SK-N-SH (cell line): Measurements from ENCODE around the gene GLIS2. TPM values are rescaled to one million over a fixed set of nuclear protein-coding genes. Genes with fewer than 3 reads are reported as not detected.
A peak's percentile ranks its signal among the peaks of the same experiment; 100 is the strongest.

ENCODE experiments used
- CTCF ChIA-PET: fragments of 300-600, 350-600 bp; formaldehyde crosslinking; extraction: SDS; loops from one replicate; lab custom pipeline; 2021; lab: Yijun Ruan, JAX
- POLR2A ChIA-PET: fragments of 350-600 bp; sonication (Branson Sonifier 250); formaldehyde crosslinking; extraction: SDS; loops from one replicate; lab custom pipeline; 2020; ENCODE audit warnings: antibody characterized with exemption, inconsistent platforms; lab: Yijun Ruan, JAX
- DNase-seq: peaks from one replicate; pipeline ENCODE4 v3.0.0; 2012
- H2AFZ ChIP-seq: fragments of 200-600 bp; sonication (generic); 2 replicates; pipeline ENCODE4 v1.8.1; 2016; ENCODE audit warnings: antibody characterized with exemption, mild to moderate bottlenecking, low read depth
- H3F3A ChIP-seq: fragments of 200-600 bp; sonication (generic); replicated peaks from 2 replicates; pipeline ENCODE3; 2016; ENCODE audit warnings: antibody characterized with exemption, mild to moderate bottlenecking; ENCODE audit not compliant: insufficient read depth
- H3K27ac ChIP-seq, 2 experiments: fragments of 200-500 bp in 1 of 2; fragments of 200-600 bp in 1 of 2; sonication (Bioruptor generic) in 1 of 2; sonication (generic), shearing (Covaris generic) in 1 of 2; 2 replicates each; pipeline versions ENCODE4 v1.5.1 to v1.6.1; 2014 to 2016; ENCODE audit warnings: low read depth in 2 of 2, inconsistent platforms in 1 of 2, low read length in 1 of 2, mild to moderate bottlenecking in 1 of 2, mixed read lengths in 1 of 2
- H3K27me3 ChIP-seq: fragments of 200-600 bp; sonication (generic), shearing (Covaris generic); 2 replicates; pipeline ENCODE4 v1.6.1; 2016; ENCODE audit warnings: mixed run types; ENCODE audit not compliant: insufficient read depth
- H3K36me3 ChIP-seq, 2 experiments: fragments of 200-500 bp in 1 of 2; fragments of 200-600 bp in 1 of 2; sonication (Bioruptor generic) in 1 of 2; sonication (generic) in 1 of 2; replicated peaks in 1 of 2; 2 replicates each; pipeline versions ENCODE3 to v1.5.1; 2014 to 2016; ENCODE audit warnings: low read length in 1 of 2, mild to moderate bottlenecking in 1 of 2; ENCODE audit not compliant: insufficient read depth in 2 of 2, control insufficient read depth in 1 of 2
- H3K4me1 ChIP-seq, 2 experiments: fragments of 200-500 bp in 1 of 2; fragments of 200-600 bp in 1 of 2; sonication (Bioruptor generic) in 1 of 2; sonication (generic), shearing (Covaris generic) in 1 of 2; 2 replicates each; pipeline versions ENCODE4 v1.5.1 to v1.6.1; 2014 to 2016; ENCODE audit warnings: low read depth in 1 of 2, low read length in 1 of 2, mixed run types in 1 of 2; ENCODE audit not compliant: insufficient read depth in 2 of 2, control insufficient read depth in 1 of 2
- H3K4me2 ChIP-seq: fragments of 200-600 bp; sonication (generic), shearing (Covaris generic); 2 replicates; pipeline ENCODE4 v1.6.1; 2017; ENCODE audit warnings: mixed run types
- H3K4me3 ChIP-seq, 2 experiments: fragments of 200-500 bp in 1 of 2; fragments of 200-600 bp in 1 of 2; sonication (Bioruptor generic) in 1 of 2; sonication (generic), shearing (Covaris generic) in 1 of 2; 2 replicates each; pipeline versions ENCODE4 v1.5.1 to v1.8.1; 2014 to 2016; ENCODE audit warnings: low read depth in 2 of 2, inconsistent platforms in 1 of 2, low read length in 1 of 2, mild to moderate bottlenecking in 1 of 2, mixed read lengths in 1 of 2, moderate library complexity in 1 of 2
- H3K79me2 ChIP-seq: fragments of 200-600 bp; sonication (generic); 2 replicates; pipeline ENCODE4 v1.8.1; 2017; ENCODE audit warnings: mild to moderate bottlenecking; ENCODE audit not compliant: insufficient read depth
- H3K9ac ChIP-seq: fragments of 200-600 bp; sonication (generic); 2 replicates; pipeline ENCODE4 v1.6.1; 2017; ENCODE audit warnings: mixed run types
- H3K9me2 ChIP-seq: fragments of 200-600 bp; sonication (generic); 2 replicates; pipeline ENCODE4 v1.6.1; 2017; ENCODE audit warnings: mixed run types
- H3K9me3 ChIP-seq: fragments of 200-600 bp; sonication (generic); 2 replicates; pipeline ENCODE4 v1.6.1; 2017; ENCODE audit warnings: mixed run types, mild to moderate bottlenecking, moderate library complexity
- H4K20me1 ChIP-seq: fragments of 200-600 bp; sonication (generic); 2 replicates; pipeline ENCODE4 v1.6.1; 2017; ENCODE audit warnings: mild to moderate bottlenecking, mixed run types; ENCODE audit not compliant: insufficient read depth
- CHD2 ChIP-seq: fragments of 150-350 bp; IDR thresholded peaks from 2 replicates; pipeline ENCODE4 v1.6.1; 2018; ENCODE audit warnings: low read length; ENCODE audit not compliant: partially characterized antibody
- CTCF ChIP-seq: fragments of 200-600 bp; sonication (generic); IDR thresholded peaks from 2 replicates; pipeline ENCODE4 v1.6.1; 2017; ENCODE audit warnings: antibody characterized with exemption, mild to moderate bottlenecking, moderate library complexity
- ELF1 ChIP-seq: IDR thresholded peaks from 2 replicates; pipeline ENCODE4 v1.4.0; 2012
- FOXJ3 ChIP-seq: sonication (generic); formaldehyde crosslinking; IDR thresholded peaks from 2 replicates; pipeline ENCODE4 v1.5.1; 2020; ENCODE audit warnings: mild to moderate bottlenecking, missing genetic modification reagents
- JUND ChIP-seq: IDR thresholded peaks from 2 replicates; pipeline ENCODE4 v1.4.0; 2012
- MEF2A ChIP-seq: IDR thresholded peaks from 2 replicates; pipeline ENCODE4 v1.4.0; 2012; ENCODE audit warnings: low read depth, borderline replicate concordance
- MXI1 ChIP-seq: IDR thresholded peaks from 2 replicates; pipeline ENCODE4 v1.6.1; 2012; ENCODE audit warnings: mild to moderate bottlenecking, low read depth, low read length, improper control_type of control experiment
- POLR2AphosphoS5 ChIP-seq: IDR thresholded peaks from 2 replicates; pipeline ENCODE4 v1.6.1; 2012; ENCODE audit warnings: low read depth, low read length
- RAD21 ChIP-seq: IDR thresholded peaks from 2 replicates; pipeline ENCODE4 v1.6.1; 2012; ENCODE audit warnings: mild to moderate bottlenecking, low read length
- REST ChIP-seq: IDR thresholded peaks from 2 replicates; pipeline ENCODE4 v1.6.1; 2012; ENCODE audit warnings: mild to moderate bottlenecking, low read depth, low read length, moderate library complexity
- RFX5 ChIP-seq: IDR thresholded peaks from 2 replicates; pipeline ENCODE4 v1.6.1; 2012; ENCODE audit warnings: mild to moderate bottlenecking, improper control_type of control experiment, low read length
- RXRA ChIP-seq: IDR thresholded peaks from 2 replicates; pipeline ENCODE4 v1.4.0; 2012; ENCODE audit warnings: low read depth, mild to moderate bottlenecking, borderline replicate concordance
- SIN3A ChIP-seq: IDR thresholded peaks from 2 replicates; pipeline ENCODE4 v1.6.1; 2012; ENCODE audit warnings: low read depth, mild to moderate bottlenecking, low read length, moderate library complexity, borderline replicate concordance
- TAF1 ChIP-seq: IDR thresholded peaks from 2 replicates; pipeline ENCODE4 v1.6.1; 2012; ENCODE audit warnings: low read depth, mild to moderate bottlenecking, low read length, moderate library complexity, borderline replicate concordance
- TCF12 ChIP-seq: IDR thresholded peaks from 2 replicates; pipeline ENCODE4 v1.4.0; 2012
- USF2 ChIP-seq: fragments of 150-350 bp; IDR thresholded peaks from 2 replicates; pipeline ENCODE4 v1.6.1; 2017; ENCODE audit warnings: antibody characterized with exemption, low read length, low read depth, borderline replicate concordance
- YY1 ChIP-seq: IDR thresholded peaks from 2 replicates; pipeline ENCODE4 v1.4.0; 2012; ENCODE audit warnings: low read depth, mild to moderate bottlenecking
- WGBS: methylation state at CpG from one replicate; pipeline ENCODE4 v1.1.6; 2017; ENCODE audit warnings: low lambda C conversion rate; 5-methylcytosine and 5-hydroxymethylcytosine counted together
- polyA plus RNA-seq, 3 experiments: library from polyadenylated mRNA; depleted of rRNA; stranded (reverse); fragments of >200 nt; gene quantifications; 2 replicates each; pipeline ENCODE4 v1.2.3, GENCODE V29; 2012

The GLIS2 gene
- polyA plus RNA-seq, 1 of the 3 experiments (the other 2 are of a cell fraction) = 6.5 TPM

GRCh38 chr16:4270595-4270994 lies 45.3 kb upstream of the GLIS2 start:
- H3K4me2 ChIP-seq = peak overlapping the region; percentile 100
- H3K9ac ChIP-seq = no peak overlapping the region
- ChIA-PET POLR2A (interaction anchor here (4.0 kb wide), 1 partner anchor 17 kb away, joined by 22 read pairs; no protein-coding TSS in a partner anchor), CTCF (interaction anchor here (0.6 to 18.0 kb wide), 8 partner anchors 13 to 132 kb away, joined by 3 to 203 read pairs (median 12); no protein-coding TSS in a partner anchor)
- DNase-seq = no peak
- peaks cover 17% of the 10 kb centered on the region for H3F3A ChIP-seq
- H3K79me2 ChIP-seq = peaks cover 55% of the 10 kb centered on the region
- no peaks in the 10 kb centered on the region for H3K9me2 ChIP-seq
- no peaks in the 10 kb centered on the region for H3K9me3 ChIP-seq
- no peaks in the 10 kb centered on the region for H3K36me3 ChIP-seq
- peaks cover 0 to 15% of the 10 kb centered on the region in 2 experiments; a peak in 1 of 4 replicates for H3K4me1 ChIP-seq
- no peaks in the 10 kb centered on the region for H3K27me3 ChIP-seq
- H3K27ac ChIP-seq = peak overlapping the region in 1 of 2 experiments; percentile 91; a peak in 2 of 4 replicates
- peak overlapping the region; percentile 95; the same call in 1 of the 2 replicates for H2AFZ ChIP-seq
- 96% methylated on average over 6 of the region's 7 CpGs for WGBS
- no peaks in the 10 kb centered on the region for H4K20me1 ChIP-seq
- no peak for TF ChIP-seq POLR2AphosphoS5
- no peak for TF ChIP-seq RXRA
- TF ChIP-seq RFX5 = no peak
- no peak for TF ChIP-seq MXI1
- no peak for TF ChIP-seq JUND
- H3K4me3 ChIP-seq = peak overlapping the region; percentile 65 to 84

GRCh38 chr16:4271176-4272113 lies 44.4 kb upstream of the GLIS2 start:
- no peaks in the 10 kb centered on the region for H3K9me3 ChIP-seq
- WGBS = 1% methylated on average over 18 of the region's 72 CpGs
- H3K27ac ChIP-seq = peak overlapping the region; percentile 79 to 91
- H3F3A ChIP-seq = peaks cover 17% of the 10 kb centered on the region
- peak overlapping the region; percentile 84 for H3K9ac ChIP-seq
- peak overlapping the region; percentile 95 for H2AFZ ChIP-seq
- DNase-seq = peak; percentile 90
- H3K27me3 ChIP-seq = no peaks in the 10 kb centered on the region
- no peaks in the 10 kb centered on the region for H4K20me1 ChIP-seq
- peaks cover 50% of the 10 kb centered on the region for H3K79me2 ChIP-seq
- POLR2A ChIA-PET = interaction anchor here (1.0 to 4.0 kb wide), 9 partner anchors 9 to 289 kb away, joined by 3 to 22 read pairs (median 4); no protein-coding TSS in a partner anchor
- H3K36me3 ChIP-seq = no peaks in the 10 kb centered on the region
- peaks cover 0 to 12% of the 10 kb centered on the region in 2 experiments; a peak in 1 of 4 replicates for H3K4me1 ChIP-seq
- peak overlapping the region; percentile 100 for H3K4me2 ChIP-seq
- H3K9me2 ChIP-seq = no peaks in the 10 kb centered on the region
- CTCF ChIA-PET = interaction anchor here (0.8 to 18.0 kb wide), 13 partner anchors 11 to 333 kb away, joined by 3 to 203 read pairs (median 14); no protein-coding TSS in a partner anchor
- H3K4me3 ChIP-seq = peak overlapping the region; percentile 65 to 84
- TF ChIP-seq RFX5 (no peak), CHD2 (peak; percentile 85), TAF1 (peak; percentile 84), YY1 (peak; percentile 73), TCF12 (0 out of 2 replicates have a peak, but pooled peaks have one; percentile 5), REST (no peak), POLR2AphosphoS5 (peak; percentile 75; the same call in 1 of the 2 replicates), MXI1 (peak; percentile 83), MEF2A (no peak), SIN3A (peak; percentile 33; the same call in 1 of the 2 replicates), RXRA (no peak), RAD21 (no peak), ELF1 (no peak; the same call in 1 of the 2 replicates), CTCF (no peak), FOXJ3 (CRISPR knock-in tag) (peak; percentile 68; the same call in 1 of the 2 replicates), USF2 (peak; percentile 17; the same call in 1 of the 2 replicates)
